Activated T-cell treated with anti-CD3 and anti-CD28 coated beads for 48 hours (primary cell): ENCODE data around the gene CCDC82.
A peak's percentile ranks its signal among the peaks of the same experiment; 100 is the strongest.

Experiments used
- DNase-seq: peaks from one replicate; pipeline ENCODE4 v3.0.0-alpha.2; 2020; ENCODE audit warnings: low read depth

Gene CCDC82

GRCh38 chr11:96361778-96362177, 27.9 kb downstream of the CCDC82 start:
- DNase-seq: no peak

- DNase-seq: no peak
Measured at GRCh38 chr11:96358321-96358720, 31.4 kb downstream of the CCDC82 start.

GRCh38 chr11:96357794-96358193, 31.9 kb downstream of the CCDC82 start:
- no peak for DNase-seq

- DNase-seq: no peak
Measured at GRCh38 chr11:96356848-96357247, 32.9 kb downstream of the CCDC82 start.

GRCh38 chr11:96342961-96343711, 46.6 kb downstream of the CCDC82 start, which contains the start of gene MAML2:
Gene MAML2, minus strand, starts transcription at chr11:96343195. Its CDS starts 1,300 bp downstream, at chr11:96341895.
- DNase-seq: peak; percentile 88

- DNase-seq: no peak
Measured at GRCh38 chr11:96342014-96342960, 47.4 kb downstream of the CCDC82 start.

- DNase-seq: peak; percentile 55
Measured at GRCh38 chr11:96341211-96342013, 48.3 kb downstream of the CCDC82 start.

- no peak for DNase-seq
Measured at GRCh38 chr11:96340555-96340885, 49.2 kb downstream of the CCDC82 start.

- no peak for DNase-seq
Measured at GRCh38 chr11:96339706-96340554, 49.8 kb downstream of the CCDC82 start.

GRCh38 chr11:96338910-96339705, 50.6 kb downstream of the CCDC82 start:
- peak; percentile 27 for DNase-seq

- peak; percentile 39 for DNase-seq
Measured at GRCh38 chr11:96337541-96338431, 51.9 kb downstream of the CCDC82 start.

- no peak for DNase-seq
Measured at GRCh38 chr11:96335388-96335787, 54.3 kb downstream of the CCDC82 start.

- no peak for DNase-seq
Measured at GRCh38 chr11:96334219-96334618, 55.5 kb downstream of the CCDC82 start.

- no peak for DNase-seq
Measured at GRCh38 chr11:96333191-96333719, 56.5 kb downstream of the CCDC82 start.

- no peak for DNase-seq
Measured at GRCh38 chr11:96332126-96332771, 57.5 kb downstream of the CCDC82 start.

- DNase-seq: no peak
Measured at GRCh38 chr11:96331699-96332116, 58.0 kb downstream of the CCDC82 start.

GRCh38 chr11:96330511-96330859, 59.2 kb downstream of the CCDC82 start:
- no peak for DNase-seq

GRCh38 chr11:96329855-96330510, 59.7 kb downstream of the CCDC82 start:
- no peak for DNase-seq
